Measurements from ENCODE around the gene NAT14.

DNA sequence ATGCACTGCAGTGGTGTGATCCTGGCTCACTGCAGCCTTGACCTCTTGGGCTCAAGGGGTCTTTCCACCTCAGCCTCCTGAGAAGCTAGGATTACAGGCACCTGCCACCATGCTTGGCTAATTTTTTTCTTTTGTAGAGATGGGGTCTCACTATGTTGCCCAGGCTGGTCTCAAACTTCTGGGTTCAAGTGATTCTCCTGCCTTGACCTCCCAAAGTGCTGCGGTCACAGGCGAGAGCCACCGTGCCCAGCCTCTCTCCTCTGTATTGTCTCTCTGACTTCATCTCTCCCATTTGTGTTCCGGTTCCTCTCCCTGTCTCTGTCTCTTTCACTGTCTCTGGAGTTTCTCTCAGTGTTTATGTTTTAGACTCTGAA, 18.8 kb upstream of the NAT14 start:
- TF ChIP-seq, protein P1, sequence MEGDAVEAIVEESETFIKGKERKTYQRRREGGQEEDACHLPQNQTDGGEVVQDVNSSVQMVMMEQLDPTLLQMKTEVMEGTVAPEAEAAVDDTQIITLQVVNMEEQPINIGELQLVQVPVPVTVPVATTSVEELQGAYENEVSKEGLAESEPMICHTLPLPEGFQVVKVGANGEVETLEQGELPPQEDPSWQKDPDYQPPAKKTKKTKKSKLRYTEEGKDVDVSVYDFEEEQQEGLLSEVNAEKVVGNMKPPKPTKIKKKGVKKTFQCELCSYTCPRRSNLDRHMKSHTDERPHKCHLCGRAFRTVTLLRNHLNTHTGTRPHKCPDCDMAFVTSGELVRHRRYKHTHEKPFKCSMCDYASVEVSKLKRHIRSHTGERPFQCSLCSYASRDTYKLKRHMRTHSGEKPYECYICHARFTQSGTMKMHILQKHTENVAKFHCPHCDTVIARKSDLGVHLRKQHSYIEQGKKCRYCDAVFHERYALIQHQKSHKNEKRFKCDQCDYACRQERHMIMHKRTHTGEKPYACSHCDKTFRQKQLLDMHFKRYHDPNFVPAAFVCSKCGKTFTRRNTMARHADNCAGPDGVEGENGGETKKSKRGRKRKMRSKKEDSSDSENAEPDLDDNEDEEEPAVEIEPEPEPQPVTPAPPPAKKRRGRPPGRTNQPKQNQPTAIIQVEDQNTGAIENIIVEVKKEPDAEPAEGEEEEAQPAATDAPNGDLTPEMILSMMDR (IDR thresholded peaks at IDR 0.05), result no peak
- no peak for TF ChIP-seq ZFX (IDR thresholded peaks at IDR 0.05; ENCODE audit: borderline replicate concordance)

All from 22Rv1 (cell line).